NCI-H748 (cell line): ENCODE measurements around the gene APOBEC3C.
"Not testable (repeated sequence)": the region's sequence is repeated elsewhere in the genome, so short reads cannot be mapped to it uniquely, and the experiment has no call there.

ENCODE experiments used
- DNase-seq: peaks from one replicate; lab custom pipeline; 2025; ENCODE audit not compliant: unreplicated experiment; lab: John Stamatoyannopoulos, UW

Gene APOBEC3C

GRCh38 chr22:39055658-39056057 lies 41.6 kb downstream of the APOBEC3C start:
- no peak for DNase-seq

GRCh38 chr22:39061290-39061689 lies 47.2 kb downstream of the APOBEC3C start:
- not testable (repeated sequence) for DNase-seq

GRCh38 chr22:39061951-39062350 lies 47.9 kb downstream of the APOBEC3C start:
- DNase-seq, result not testable (repeated sequence)

GRCh38 chr22:39063904-39064303 lies 49.8 kb downstream of the APOBEC3C start:
- DNase-seq, result not testable (repeated sequence)

GRCh38 chr22:39066442-39067276 lies 52.6 kb downstream of the APOBEC3C start:
- DNase-seq, result not testable (repeated sequence)

GRCh38 chr22:39068033-39068785 lies 54.2 kb downstream of the APOBEC3C start:
- DNase-seq, result no peak
